B cell (primary cell): ENCODE data around the gene GPC3. TPM values are rescaled to one million over a fixed set of nuclear protein-coding genes. Genes with fewer than 3 reads are reported as not detected.

ENCODE experiments used
- ATAC-seq: fragments of 200-7000 bp; cut with Tn5 transposase; one replicate; pipeline ENCODE4 v1.10.0; 2021; ENCODE audit warnings: low read depth, mild to moderate bottlenecking, moderate number of reproducible peaks, moderate library complexity
- CTCF ChIA-PET: fragments of 350-600 bp; sonication (Branson Sonifier 250); formaldehyde crosslinking; loops from one replicate; lab custom pipeline; 2021; ENCODE audit warnings: antibody characterized with exemption, inconsistent platforms; lab: Charles Lee
- POLR2A ChIA-PET: fragments of 350-600 bp; sonication (Branson Sonifier 250); formaldehyde crosslinking; loops from one replicate; lab custom pipeline; 2021; ENCODE audit warnings: antibody characterized with exemption; lab: Charles Lee
- DNase-seq: peaks from one replicate; pipeline ENCODE4 v3.0.0; 2013
- H2AFZ ChIP-seq: 2 replicates; pipeline ENCODE4 v1.6.1; 2012; ENCODE audit warnings: mild to moderate bottlenecking, low read depth, low read length; ENCODE audit not compliant: insufficient read depth, poor library complexity, severe bottlenecking
- H3K27ac ChIP-seq, 2 donors: 1 replicate in 1 of 2; 2 replicates in 1 of 2; pipeline ENCODE4 v1.5.1; 2012 to 2013; ENCODE audit warnings: low read length in 2 of 2, mild to moderate bottlenecking in 2 of 2, moderate library complexity in 1 of 2
- H3K27me3 ChIP-seq, 4 experiments: fragments of 200-600 bp in 1 of 4; sonication (generic) in 1 of 4; replicated peaks in 1 of 4; 1 replicate in 2 of 4; 2 replicates in 2 of 4; pipeline versions ENCODE4 v1.6.1 to v1.7.0; 2013 to 2016; ENCODE audit warnings: low read length in 3 of 4, mild to moderate bottlenecking in 2 of 4, mixed read lengths in 1 of 4, moderate library complexity in 1 of 4; ENCODE audit not compliant: insufficient read depth in 4 of 4, control insufficient read depth in 3 of 4; ENCODE audit errors: control extremely low read depth in 1 of 4
- H3K36me3 ChIP-seq, 2 experiments: replicated peaks in 1 of 2; 1 replicate in 1 of 2; 2 replicates in 1 of 2; pipeline versions ENCODE4 v1.6.1 to v1.7.1; 2013; ENCODE audit warnings: low read length in 1 of 2; ENCODE audit not compliant: insufficient read depth in 2 of 2, control insufficient read depth in 1 of 2; ENCODE audit errors: control extremely low read depth in 1 of 2, extremely low read depth in 1 of 2
- H3K4me1 ChIP-seq, 2 donors: fragments of 200-600 bp in 1 of 2; sonication (generic) in 1 of 2; 1 replicate in 1 of 2; 2 replicates in 1 of 2; pipeline versions ENCODE4 v1.5.1 to v1.6.1; 2013 to 2017; ENCODE audit warnings: low read length in 2 of 2; ENCODE audit not compliant: control insufficient read depth in 2 of 2, insufficient read depth in 2 of 2
- H3K4me2 ChIP-seq: replicated peaks from 2 replicates; pipeline ENCODE3; 2012; ENCODE audit warnings: mild to moderate bottlenecking, low read depth, low read length; ENCODE audit not compliant: poor library complexity, severe bottlenecking
- H3K4me3 ChIP-seq, 5 experiments: fragments of 200-600 bp in 1 of 5; sonication (generic) in 1 of 5; 1 replicate in 3 of 5; 2 replicates in 2 of 5; pipeline versions ENCODE4 v1.5.1 to v1.7.0; 2011 to 2016; ENCODE audit warnings: low read length in 4 of 5, mild to moderate bottlenecking in 4 of 5, low read depth in 2 of 5, control low read depth in 1 of 5, moderate library complexity in 1 of 5; ENCODE audit not compliant: insufficient read depth in 1 of 5; ENCODE audit errors: control extremely low read depth in 1 of 5, extremely low read depth in 1 of 5
- H3K79me2 ChIP-seq: fragments of 200-600 bp; sonication (generic); one replicate; pipeline ENCODE4 v1.6.0; 2016; ENCODE audit warnings: low read length; ENCODE audit not compliant: control insufficient read depth, insufficient read depth
- H3K9ac ChIP-seq: fragments of 200-600 bp; sonication (generic); 2 replicates; pipeline ENCODE4 v1.6.1; 2017; ENCODE audit warnings: mild to moderate bottlenecking, low read length, moderate library complexity
- H3K9me3 ChIP-seq, 3 donors: one replicate each; pipeline versions ENCODE4 v1.6.1 to v1.7.1; 2013; ENCODE audit warnings: low read length in 2 of 3; ENCODE audit not compliant: control insufficient read depth in 2 of 3, insufficient read depth in 1 of 3; ENCODE audit errors: control extremely low read depth in 1 of 3
- H4K20me1 ChIP-seq: 2 replicates; pipeline ENCODE4 v1.6.0; 2012; ENCODE audit warnings: mild to moderate bottlenecking, low read length; ENCODE audit not compliant: insufficient read depth, control insufficient read depth, poor library complexity, severe bottlenecking
- H3K27ac Mint-ChIP-seq: one replicate; pipeline ENCODE4 v1.8.0; 2021; ENCODE audit warnings: mixed read lengths
- H3K27me3 Mint-ChIP-seq: one replicate; pipeline ENCODE4 v1.8.0; 2021; ENCODE audit warnings: mixed read lengths
- H3K4me1 Mint-ChIP-seq: one replicate; pipeline ENCODE4 v1.8.0; 2021; ENCODE audit warnings: mixed read lengths
- H3K4me3 Mint-ChIP-seq: one replicate; pipeline ENCODE4 v1.8.0; 2021; ENCODE audit warnings: mixed read lengths
- H3K9me3 Mint-ChIP-seq: one replicate; pipeline ENCODE4 v1.8.0; 2022; ENCODE audit warnings: mixed read lengths; ENCODE audit not compliant: insufficient read depth
- CTCF ChIP-seq: fragments of 200-600 bp; IDR thresholded peaks from one replicate; pipeline ENCODE4 v1.8.0; 2022; ENCODE audit warnings: antibody characterized with exemption, mild to moderate bottlenecking
- EZH2 ChIP-seq: IDR thresholded peaks from 2 replicates; pipeline ENCODE4 v1.6.1; 2012; ENCODE audit warnings: borderline replicate concordance, low read depth, mild to moderate bottlenecking, moderate library complexity, low read length; ENCODE audit not compliant: insufficient read depth, poor library complexity, severe bottlenecking
- WGBS: methylation state at CpG from one replicate; pipeline ENCODE4 v1.1.5; 2013; ENCODE audit warnings: missing lambda C conversion rate; ENCODE audit not compliant: insufficient coverage; 5-methylcytosine and 5-hydroxymethylcytosine counted together
- intact Hi-C: fragments of 100-400 bp; cut with micrococcal nuclease; formaldehyde crosslinking; loops from one replicate; pipeline ENCODE4 v1.10.0; 2022
- polyA plus RNA-seq: library from polyadenylated mRNA; depleted of rRNA; stranded (reverse); fragments of >200 nt; gene quantifications from 2 replicates; pipeline ENCODE4 v1.2.3, GENCODE V29; 2012
- total RNA-seq, 2 donors: library from RNA; stranded (reverse); fragments of 120-200 nt in 1 of 2; gene quantifications; 1 replicate in 1 of 2; 2 replicates in 1 of 2; pipeline versions ENCODE4 v1.2.3 to v1.2.4, GENCODE V29; 2013 to 2022

GPC3 gene
- total and polyA plus RNA-seq, 2 donors (not counting 1 experiment from before 2014, with no cell fraction given), result not detected

- intact Hi-C loops, result no loop called here
These were observed 20.1 kb downstream of the GPC3 start for GRCh38 chrX:133965321-133965720.

GRCh38 chrX:133961046-133961445 lies 24.3 kb downstream of the GPC3 start:
- no peak for DNase-seq
- no peaks in the 10 kb centered on the region for H3K36me3 ChIP-seq
- H3K9me3 Mint-ChIP-seq, result no peaks in the 10 kb centered on the region
- H3K79me2 ChIP-seq, result no peaks in the 10 kb centered on the region
- 100% methylated on average over 2 of the region's 6 CpGs for WGBS
- no peak for ATAC-seq
- TF ChIP-seq EZH2 (no peak), CTCF (no peak)
- ChIA-PET CTCF (no interaction called here), POLR2A (no interaction called here)
- H3K27me3 Mint-ChIP-seq, result no peaks in the 10 kb centered on the region
- H3K4me3 ChIP-seq, result no peak overlapping the region
- no peak overlapping the region for H2AFZ ChIP-seq
- H3K4me1 Mint-ChIP-seq, result no peaks in the 10 kb centered on the region
- H3K9ac ChIP-seq, result no peak overlapping the region
- H4K20me1 ChIP-seq, result no peaks in the 10 kb centered on the region
- H3K27ac ChIP-seq, result no peak overlapping the region
- no peak overlapping the region for H3K4me2 ChIP-seq
- no peak overlapping the region for H3K4me3 Mint-ChIP-seq
- no peaks in the 10 kb centered on the region for H3K9me3 ChIP-seq
- H3K27me3 ChIP-seq, result no peaks in the 10 kb centered on the region
- intact Hi-C loops, result no loop called here
- no peak overlapping the region for H3K27ac Mint-ChIP-seq
- H3K4me1 ChIP-seq, result no peaks in the 10 kb centered on the region

More at GRCh38 chrX:133965321-133965720, 20.1 kb downstream of the GPC3 start:
- H3K36me3 ChIP-seq, result no peaks in the 10 kb centered on the region
- TF ChIP-seq CTCF (no peak), EZH2 (no peak)
- H3K79me2 ChIP-seq, result no peaks in the 10 kb centered on the region
- ATAC-seq (no peak), DNase-seq (no peak)
- H3K9ac ChIP-seq, result no peak overlapping the region
- Mint-ChIP-seq H3K9me3 (no peaks in the 10 kb centered on the region), H3K4me3 (no peak overlapping the region), H3K4me1 (no peaks in the 10 kb centered on the region), H3K27me3 (no peaks in the 10 kb centered on the region), H3K27ac (no peak overlapping the region)
- ChIA-PET CTCF (no interaction called here), POLR2A (no interaction called here)
- H4K20me1 ChIP-seq, result no peaks in the 10 kb centered on the region
- H3K27ac ChIP-seq, result no peak overlapping the region
- H3K4me1 ChIP-seq, result no peaks in the 10 kb centered on the region
- 90% methylated on average over 2 of the region's 3 CpGs for WGBS
- H3K9me3 ChIP-seq, result no peaks in the 10 kb centered on the region
- no peak overlapping the region for H3K4me3 ChIP-seq
- peaks cover 0 to 5% (median 0%) of the 10 kb centered on the region in 4 experiments for H3K27me3 ChIP-seq
- no peak overlapping the region for H2AFZ ChIP-seq
- no peak overlapping the region for H3K4me2 ChIP-seq
